NCI-H69 (cell line): ENCODE data around the gene CHST15.

Source experiments
- DNase-seq: peaks from one replicate; lab custom pipeline; 2025; lab: John Stamatoyannopoulos, UW

Gene CHST15

DNA sequence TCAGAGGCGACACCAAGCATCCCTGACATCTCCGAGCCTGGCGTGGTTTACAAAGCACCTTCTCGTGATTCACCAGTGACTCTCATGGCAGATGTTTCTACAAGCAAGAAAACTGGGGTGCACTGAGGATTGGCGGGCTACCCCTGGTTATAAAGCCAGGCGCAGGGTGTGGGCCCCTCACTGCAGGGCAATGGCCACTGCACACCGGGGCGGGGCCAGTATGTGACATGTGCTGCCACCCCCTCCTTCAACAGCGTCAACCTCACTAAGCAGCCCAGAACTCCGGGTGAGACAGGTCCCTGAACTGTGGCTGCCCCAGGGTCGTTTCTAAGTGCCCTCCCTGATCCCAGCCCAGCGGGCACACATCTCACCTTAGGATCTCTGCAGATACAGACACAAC is 63.8 kb downstream of the CHST15 start:
- no peak for DNase-seq

DNA sequence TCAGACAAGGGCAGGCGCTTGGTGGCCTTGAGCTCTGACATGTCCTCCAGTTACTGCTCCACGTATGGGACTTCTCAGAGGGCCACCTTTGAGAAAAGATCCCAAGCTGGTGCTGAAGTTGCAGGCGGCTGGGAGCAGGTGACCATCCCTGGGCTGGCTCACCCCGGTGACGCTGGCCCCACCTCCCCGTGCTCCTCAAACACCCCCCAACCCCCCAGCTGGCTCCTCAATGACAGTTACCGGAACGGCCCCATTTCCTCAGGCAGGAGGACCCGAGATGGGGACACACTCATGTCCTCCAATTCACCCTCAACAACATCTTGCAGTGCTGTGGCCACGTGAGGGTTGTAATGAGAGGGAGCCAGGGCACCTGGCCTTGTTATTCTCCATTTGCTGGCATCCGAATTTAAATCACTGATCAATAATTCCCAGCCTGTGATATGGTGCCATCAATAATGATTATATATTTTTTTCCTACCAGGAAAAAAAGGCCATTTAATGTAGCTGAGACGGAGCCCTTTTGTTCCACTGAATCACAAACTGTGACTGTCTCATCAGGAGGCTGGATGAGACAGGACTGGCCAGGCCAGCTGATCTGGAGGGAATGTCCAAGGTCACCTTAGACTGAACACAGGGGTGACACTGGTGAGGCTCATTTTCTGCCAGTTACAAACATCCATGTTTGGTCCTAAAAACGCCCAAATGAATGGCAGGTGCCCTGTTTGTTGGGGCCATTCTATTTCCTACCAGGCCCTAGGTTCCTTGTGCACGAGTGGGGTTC is 64.5 kb downstream of the CHST15 start:
- no peak for DNase-seq

DNA sequence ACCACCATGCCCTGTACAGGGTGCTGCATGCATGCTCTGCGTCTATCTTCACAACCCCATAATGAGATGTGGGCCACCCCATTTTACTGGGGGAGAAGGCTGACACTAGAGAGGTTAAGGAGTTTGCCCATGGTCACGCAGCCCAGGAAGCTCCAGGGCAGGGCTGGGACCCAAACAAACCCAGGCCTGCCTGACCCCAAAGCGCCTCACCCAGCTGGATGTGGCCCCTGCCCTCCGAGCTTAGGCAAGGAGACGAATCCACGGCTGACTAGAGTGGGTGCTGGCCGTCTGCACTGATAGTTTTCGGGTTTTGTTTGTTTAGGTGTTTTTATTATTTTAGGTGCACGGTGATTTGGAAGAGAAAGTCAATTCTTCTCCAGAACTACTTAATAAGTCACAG is 65.7 kb downstream of the CHST15 start:
- no peak for DNase-seq

DNA sequence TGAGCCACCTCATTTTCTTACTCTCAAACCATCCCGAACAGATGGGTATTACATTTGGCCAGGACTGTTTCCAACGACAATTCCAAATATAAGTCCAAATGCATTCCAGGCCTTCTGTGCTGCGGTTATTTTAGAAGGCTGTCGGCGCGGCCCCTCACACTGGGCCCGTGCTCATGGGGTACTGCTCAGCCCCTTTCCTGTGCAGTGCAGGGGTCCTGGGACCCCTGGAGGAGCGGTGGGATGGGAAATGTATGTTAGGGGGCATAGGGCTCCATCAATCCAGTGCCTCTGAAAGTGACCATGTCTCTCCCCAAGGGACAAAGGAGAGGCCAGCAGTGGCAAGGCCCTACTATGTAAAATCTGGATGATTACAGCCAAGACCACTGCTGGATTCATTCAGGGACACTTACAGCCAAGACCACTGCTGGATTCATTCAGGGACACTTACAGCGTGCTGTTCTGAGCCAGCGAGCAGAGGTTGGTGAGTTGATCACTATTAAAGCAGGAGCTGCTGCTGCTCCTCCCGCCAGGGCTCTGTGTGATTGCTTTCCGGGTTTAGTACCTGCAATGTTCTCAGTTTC is 66.3 kb downstream of the CHST15 start:
- no peak for DNase-seq

DNA sequence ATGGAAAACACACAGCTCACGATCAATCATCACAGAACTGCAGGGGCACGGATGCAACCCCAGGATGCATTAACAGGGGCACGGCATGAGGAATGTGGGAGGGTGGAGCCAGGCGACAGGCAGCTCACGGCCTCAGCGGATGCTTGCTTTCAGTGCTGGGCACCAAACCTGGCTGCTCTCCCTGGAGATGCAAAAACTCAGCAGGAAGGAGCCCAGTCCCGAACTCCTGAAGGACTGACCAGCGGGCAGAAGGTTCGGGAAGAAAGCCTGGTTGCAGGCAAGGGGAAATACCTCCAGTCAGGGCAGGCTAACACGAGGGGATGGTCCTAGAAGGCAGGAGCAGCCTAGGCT is 66.8 kb downstream of the CHST15 start:
- no peak for DNase-seq

DNA sequence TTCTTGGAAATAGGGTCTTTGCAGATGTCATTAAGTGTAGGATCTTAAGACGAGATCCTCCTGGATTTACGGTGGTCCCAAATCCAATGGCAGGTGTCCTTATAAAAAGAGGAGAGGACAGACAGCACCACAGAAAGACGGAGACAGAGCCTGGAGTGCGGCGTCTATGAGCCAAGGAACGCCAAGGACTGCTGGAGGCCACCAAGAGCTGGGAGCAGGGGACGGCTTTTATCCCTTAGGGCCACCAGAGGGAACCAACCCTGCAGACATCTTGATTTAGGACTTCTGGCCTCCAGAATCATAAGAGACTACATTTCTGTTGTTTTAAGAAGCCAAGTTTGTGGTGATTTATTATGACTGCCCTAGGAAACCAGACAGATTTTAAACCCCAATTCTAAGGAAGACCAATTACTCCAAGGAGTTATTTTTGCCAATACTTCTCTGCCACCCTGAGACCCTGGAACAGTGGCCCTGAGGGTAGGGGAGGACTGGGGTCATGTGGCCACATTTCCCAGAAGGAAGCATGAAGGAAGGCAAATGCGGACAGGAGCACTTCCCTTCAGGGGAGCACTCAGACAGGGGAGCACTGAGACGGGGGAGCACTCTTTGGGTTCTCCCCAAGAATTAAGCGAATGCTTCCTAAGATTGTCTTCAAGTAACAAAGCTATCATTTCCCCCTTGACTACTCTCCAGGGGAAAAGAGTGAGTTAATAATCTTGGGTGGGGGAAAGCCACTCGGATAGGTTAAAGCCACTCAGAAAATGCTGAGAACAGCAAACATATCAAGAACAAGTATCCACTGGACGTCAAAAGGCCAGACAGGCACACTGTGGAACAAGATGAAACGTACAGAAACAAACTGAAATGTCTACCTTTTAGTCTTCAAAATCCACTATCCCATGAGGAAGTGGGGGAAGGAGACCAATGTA is 67.5 kb downstream of the CHST15 start:
- peak; percentile 11 for DNase-seq

DNA sequence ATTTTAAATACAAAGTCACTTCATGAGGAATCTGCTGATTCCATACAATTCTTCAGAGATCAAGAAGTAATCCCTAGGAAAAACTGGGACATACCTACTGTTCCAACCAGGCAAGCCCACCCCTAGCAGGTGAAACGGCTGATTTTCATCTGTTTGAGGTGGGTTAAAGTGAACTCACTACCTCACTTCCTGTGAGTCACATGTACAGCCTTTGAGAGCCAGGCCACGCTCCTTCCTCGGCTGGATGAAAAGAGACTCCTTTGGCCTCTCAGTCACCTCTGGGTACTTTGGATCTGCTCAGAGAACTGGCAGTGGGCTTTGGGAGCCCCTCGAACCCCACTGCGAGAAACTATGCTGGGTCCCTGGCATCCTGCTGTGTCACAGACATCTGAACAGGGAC is 68.2 kb downstream of the CHST15 start:
- DNase-seq, result no peak

DNA sequence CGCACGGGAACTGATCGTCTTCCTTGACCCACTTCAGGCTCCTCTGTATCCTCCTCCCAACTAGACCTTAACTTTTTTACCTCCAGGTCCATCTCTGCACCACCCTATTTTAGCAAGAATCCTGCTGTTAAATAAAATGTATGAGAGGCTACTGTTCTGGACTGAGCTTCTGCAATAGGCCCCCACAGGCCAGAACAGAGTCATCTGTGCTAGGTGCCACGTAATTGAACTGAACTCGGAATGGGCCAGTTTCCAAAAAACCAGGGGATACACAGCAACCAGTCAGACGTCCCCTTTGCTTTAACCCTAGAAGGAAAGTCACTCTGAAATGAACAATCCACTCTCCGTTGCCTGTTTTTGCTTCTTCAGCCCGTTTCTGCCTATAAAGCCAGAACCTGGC is 71.3 kb downstream of the CHST15 start:
- DNase-seq, result no peak

DNA sequence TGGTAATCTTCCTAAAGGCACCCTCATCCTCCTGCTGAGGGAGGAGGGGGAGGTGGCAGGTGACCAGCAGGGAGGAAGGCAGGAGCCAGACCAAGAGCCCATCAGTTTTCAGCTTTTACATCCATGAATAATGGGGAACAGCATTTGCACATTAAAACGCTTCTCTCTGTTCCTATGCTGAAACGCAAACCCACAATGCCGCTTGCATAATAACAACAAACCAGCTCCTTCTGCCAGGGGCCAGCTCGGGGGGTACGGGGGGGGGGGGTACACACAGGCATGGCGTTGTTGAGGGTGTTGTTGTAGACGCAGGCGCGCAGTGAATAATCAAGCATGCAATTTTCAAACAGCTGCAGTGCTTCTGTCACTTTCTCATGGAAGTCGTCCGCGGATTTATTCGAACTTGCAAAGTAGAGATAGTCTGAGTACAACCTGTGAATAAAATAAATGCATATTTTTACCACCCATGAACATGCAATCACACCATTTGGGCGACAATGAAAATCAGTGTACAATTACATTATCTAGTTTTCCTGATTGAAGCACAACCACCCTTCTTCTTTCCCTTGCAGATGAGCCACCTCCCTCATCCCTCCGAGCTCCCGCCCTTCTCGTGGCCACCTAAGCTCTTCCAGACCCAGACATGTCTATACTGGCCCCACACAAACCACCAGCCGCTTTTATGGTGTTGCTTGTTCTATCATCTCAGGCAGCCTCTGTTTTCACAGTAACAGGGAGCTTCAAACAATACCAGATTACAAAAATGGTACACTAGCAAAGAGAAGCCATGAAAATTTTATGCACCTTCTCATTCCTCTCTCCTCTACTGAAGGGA is 72.2 kb downstream of the CHST15 start:
- peak; percentile 1 for DNase-seq

DNA sequence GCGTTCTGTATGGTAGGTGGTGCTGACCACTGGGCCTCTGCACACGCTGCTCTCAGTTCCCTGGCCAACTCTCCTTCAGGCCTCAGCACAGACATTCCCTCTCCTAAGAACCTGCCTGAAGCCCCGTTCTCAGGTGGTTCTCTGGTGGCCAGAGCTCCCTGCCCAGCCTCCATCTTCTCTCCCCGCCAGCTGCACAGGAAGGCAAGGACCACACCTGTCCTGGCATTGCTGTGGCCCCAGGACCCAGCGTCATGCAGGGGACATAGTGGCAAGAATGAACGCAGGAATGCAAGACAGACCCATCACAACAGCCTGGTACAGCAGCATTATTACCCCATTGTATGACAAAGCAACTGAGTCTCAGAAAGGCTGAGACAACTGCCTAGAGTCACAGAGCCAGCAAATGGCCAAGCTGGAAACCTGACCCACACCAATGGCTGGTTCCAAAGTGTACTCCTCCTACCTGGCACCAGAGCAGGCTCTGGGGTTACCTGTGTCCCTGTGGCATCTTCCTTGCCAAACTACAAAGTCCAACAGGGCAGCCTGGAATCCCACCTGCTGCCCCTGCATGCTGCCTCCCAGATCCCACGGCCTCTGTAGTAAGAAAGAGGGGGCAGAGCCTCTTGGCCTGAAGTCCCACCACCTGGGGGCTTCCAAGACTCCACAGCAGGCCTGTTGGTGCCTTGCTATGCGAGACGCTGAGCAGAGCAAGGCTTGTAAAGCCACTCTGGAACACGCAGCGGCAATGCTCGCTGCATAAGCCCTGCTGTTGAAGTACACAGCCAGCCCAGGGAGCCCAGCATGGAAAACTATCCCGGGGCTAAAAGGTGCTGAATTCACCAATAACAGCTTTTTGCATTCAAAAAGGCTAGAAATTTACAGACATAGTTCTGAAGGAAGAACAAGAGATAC is 73.3 kb downstream of the CHST15 start:
- DNase-seq, result no peak

DNA sequence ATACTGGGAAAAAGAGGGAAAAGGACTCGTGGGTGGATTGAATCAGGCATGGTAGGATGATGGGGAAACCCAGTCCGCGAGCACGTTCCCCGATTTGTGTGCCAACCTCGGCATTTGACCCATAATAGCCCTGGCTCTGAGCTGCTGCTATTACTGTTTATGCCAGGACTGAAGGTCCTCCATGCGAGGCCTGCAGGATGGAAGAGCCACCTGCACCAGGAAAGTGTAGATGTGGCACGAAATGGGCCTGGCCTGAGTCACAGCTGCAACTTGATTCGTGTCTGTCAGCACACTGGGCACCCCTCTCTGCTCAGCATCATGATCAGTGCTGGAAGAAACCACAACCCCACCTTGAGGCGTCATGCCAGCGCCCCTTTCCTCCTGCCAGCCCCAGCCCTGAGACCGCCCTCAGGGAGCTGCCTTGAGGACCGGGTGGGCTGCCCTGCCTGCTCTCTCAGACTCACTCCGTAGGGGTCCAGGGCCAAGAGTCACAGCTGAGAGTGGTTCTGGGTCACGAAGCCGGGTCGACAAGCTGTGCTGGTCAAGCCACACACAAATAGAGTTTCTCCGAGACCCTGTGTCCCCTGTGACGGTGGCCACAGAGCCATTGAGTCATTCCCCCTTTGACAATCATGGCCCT is 74.4 kb downstream of the CHST15 start:
- DNase-seq, result no peak

DNA sequence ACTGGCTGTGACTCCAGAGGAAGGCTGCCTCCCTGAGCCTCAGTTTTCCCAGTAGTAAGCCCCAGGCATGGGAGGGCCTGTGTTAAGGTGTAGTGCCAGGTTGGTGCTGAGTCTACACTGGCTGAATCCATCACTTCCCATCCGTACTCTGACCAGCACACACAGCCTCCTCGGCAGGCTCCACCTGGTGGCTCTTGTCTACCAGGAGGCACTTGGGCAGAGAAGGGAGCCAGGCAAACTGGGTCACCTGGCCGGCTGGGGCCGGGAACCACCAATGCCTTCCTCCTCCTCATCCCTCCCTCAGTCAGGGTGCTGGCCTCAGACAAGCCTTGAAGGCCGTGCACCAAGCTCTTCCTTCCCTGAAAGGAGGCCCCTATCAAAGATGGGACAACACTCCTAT is 75.7 kb downstream of the CHST15 start:
- no peak for DNase-seq

DNA sequence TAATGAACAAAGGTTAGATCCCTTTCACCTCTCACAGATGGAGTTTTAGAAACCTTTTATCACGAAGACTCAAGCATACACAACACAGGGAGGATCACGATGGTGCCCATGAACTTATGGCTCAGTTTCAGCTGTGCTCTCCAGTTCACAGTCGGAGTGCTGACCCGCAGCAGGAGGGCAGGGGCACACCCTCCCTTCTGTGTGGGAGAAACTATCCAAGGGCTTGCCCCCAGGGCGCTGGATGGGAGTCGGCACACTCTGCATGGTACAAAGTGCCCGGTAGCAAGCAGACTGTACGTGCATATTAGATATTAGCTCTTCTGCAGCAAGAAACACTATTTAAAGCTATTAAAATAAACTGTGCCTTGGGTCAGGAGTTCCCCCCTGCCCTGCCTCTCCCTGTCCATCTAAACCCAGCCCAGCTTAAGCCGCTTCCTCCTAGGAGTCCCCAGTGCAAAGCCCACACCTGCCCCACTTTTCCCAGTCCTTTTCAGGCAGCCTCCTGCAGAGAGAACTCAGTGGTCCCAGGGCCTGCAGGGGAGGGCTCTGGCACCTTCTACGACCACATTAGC is 76.5 kb downstream of the CHST15 start:
- DNase-seq, result peak; percentile 28

DNA sequence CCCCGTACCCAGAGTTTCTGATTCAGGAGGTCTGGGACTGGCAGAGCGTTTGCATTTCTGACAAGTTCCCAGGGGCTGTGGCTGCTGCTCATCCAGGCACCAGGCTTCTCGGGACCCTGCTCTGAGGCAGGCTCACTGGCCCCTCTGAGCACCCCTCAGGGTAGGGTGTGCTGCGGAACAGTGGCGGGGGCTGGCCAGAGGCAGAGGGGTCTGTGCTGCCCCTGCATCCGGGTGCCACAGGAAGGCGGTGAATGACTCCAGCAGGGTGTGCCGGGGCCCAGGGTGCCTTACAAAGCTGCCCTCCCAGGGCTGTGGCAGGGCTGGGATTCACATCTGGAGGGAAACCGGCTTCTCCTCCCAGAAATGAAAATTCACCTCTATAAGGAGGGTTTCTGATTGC is 77.4 kb downstream of the CHST15 start:
- no peak for DNase-seq

DNA sequence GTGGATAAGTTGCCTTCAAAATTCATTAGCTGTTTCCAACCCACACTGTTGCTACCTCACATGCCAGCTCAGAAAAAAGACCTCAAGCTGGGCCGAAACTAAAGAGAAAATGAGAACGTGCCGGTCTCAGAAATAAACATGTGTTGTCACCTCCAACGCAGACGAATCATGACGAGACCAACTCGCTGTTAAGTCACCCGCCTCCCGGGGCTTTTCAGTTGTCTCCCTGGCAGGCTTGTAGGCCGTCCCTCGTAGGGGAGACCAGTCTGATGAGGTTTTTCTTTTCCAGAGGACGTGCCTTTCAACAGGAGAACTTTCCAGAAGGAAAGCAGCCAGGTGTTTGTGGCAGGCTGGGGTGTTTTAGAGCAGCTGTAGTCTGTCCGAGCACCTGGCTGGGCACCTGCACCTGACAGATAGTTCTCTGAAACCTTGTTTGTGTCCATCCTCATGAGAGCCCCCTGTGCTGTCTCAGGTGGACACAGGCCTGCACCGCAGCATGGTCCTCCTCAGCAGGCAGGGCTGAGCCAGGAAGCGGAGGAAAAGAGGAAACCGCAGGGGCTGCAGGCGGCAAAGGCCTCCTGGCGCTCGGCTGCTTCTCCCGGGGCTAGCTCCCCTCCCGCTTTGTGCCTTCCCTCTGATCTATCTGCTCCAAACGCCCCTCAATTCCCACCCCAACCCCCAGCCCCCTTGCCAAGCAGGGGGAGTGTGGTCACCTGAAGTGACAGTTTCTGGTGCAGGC is 78.8 kb downstream of the CHST15 start:
- DNase-seq, result no peak

DNA sequence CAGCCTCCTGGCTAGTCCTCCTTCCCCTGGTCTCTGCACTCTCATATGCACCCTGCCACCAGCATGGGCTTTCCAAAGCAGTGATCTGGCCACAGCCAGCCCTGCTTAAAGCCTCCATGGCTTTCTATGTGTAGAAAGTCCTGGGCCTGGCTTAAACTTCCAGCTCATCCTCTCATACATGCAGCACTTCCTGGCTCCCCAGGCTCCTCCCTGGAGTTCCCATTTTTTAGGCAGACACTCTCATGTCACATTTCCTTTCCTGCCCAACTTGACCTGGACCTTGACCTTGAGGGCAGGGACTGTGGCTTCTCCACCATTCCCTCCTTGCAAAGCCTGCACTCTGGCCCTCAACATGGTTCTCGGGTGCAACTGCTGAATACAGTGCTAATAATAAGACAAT is 79.5 kb downstream of the CHST15 start:
- no peak for DNase-seq

DNA sequence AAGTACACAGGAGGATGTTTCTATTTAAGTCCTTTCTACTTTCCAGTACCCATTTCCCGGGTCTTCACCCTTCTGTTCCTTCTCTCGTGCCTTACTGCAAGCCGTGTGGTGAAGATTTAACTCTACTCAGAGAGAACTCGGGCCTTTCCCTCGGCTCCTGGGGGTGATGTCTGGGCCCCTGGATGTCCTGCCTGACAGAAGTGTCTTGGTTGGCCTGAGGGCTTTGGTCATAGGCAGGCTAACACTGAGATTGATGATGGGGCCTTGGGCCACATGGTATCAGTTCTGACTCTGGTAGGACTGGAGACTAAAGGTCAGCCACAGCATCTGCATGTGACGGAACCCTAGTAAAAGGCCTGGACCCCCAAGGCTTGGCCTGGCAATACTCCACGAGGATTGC is 80.4 kb downstream of the CHST15 start:
- no peak for DNase-seq

DNA sequence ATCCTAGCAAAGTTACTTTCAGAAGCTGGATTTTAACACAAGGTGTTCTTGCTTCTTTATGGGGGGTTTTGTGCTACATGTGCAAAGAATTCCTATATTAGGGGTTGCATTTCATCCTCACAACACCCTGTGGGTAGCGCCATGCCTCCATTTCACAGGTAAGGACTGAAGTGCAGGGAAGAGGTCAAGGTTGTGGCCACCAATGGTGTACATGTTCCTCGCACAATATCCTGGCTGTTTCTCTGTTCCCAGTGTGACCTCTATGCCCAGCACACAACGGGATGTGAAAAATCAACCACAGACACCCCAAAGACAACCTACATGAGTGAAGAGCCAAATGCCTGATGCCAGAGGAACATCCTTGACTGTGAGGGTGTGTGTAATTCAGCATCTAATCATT is 80.8 kb downstream of the CHST15 start:
- no peak for DNase-seq

DNA sequence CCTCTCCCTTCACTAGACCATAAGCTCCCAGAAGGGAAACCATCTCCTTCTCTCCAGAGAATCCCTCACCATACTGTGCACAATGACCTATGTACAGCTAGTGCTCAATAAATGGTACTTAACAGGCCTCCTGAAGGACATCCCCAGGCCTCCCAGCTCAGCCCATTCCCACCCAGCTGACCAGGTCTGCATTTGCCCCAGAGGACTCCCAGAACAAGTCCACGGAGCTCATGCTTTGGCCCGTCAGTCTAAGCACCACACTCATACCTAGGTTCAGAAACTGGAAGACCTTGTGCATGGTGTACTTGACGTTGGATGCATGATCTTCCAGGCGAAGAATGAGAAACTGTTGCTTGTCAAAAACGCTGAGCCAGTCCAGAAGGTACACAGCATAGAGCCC is 81.3 kb downstream of the CHST15 start:
- DNase-seq, result no peak

DNA sequence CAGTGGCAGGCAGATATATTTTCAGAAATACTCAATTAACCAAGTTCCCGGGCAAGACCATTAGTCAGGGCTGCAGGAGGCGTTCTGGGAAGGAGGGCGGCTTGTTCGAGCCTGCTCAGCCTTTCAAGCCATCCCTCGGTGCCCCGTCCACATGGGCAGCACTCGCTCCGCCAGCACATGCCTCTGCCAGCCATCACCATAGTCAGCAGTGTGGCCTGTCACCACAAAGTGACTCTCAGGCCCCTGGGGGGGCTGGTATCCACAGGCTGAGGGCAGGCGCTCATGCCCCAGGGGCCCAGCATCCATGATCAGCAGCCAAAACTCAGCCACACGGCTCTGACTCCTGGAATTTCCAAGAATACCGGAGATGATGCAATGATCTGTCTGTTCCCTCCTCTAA is 81.9 kb downstream of the CHST15 start:
- DNase-seq, result no peak
